Measurements from ENCODE around the gene VPS37C.

DNA sequence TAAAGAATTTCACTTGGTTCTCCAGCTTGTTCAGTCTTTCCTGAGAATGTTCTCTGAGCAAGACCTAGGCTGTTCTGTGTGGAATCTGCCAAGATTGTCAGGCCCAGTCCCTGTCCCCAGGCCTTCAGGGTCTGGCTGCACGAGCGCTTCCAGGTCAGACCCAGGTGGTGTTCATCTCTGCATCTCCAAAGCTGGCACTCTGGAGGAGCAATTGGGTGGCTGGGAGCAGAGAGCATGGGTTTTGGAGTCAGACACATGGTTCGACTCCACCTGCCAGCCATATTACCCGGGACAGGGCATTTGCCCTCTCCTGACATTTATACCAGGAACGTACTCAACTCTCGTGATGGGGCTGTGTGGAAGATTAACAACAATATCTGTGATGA, 50.2 kb downstream of the VPS37C start:
- TF ChIP-seq, protein P1, sequence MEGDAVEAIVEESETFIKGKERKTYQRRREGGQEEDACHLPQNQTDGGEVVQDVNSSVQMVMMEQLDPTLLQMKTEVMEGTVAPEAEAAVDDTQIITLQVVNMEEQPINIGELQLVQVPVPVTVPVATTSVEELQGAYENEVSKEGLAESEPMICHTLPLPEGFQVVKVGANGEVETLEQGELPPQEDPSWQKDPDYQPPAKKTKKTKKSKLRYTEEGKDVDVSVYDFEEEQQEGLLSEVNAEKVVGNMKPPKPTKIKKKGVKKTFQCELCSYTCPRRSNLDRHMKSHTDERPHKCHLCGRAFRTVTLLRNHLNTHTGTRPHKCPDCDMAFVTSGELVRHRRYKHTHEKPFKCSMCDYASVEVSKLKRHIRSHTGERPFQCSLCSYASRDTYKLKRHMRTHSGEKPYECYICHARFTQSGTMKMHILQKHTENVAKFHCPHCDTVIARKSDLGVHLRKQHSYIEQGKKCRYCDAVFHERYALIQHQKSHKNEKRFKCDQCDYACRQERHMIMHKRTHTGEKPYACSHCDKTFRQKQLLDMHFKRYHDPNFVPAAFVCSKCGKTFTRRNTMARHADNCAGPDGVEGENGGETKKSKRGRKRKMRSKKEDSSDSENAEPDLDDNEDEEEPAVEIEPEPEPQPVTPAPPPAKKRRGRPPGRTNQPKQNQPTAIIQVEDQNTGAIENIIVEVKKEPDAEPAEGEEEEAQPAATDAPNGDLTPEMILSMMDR (conservative IDR thresholded peaks at IDR 0.05) = no peak
- TF ChIP-seq EZH2 (IDR thresholded peaks at IDR 0.05; ENCODE audit: low read depth) = no peak

Data from PC-9 (cell line).